Dermis microvascular lymphatic vessel endothelial cell (primary cell): Measurements from ENCODE around the gene SIGLEC9. TPM values are rescaled to one million over a fixed set of nuclear protein-coding genes. Genes with fewer than 3 reads are reported as not detected.

ENCODE experiments used
- DNase-seq, 2 donors: peaks; one replicate each; pipeline versions ENCODE4 v3.0.0 to v3.0.0-alpha.2; 2010; ENCODE audit warnings: low read depth in 2 of 2
- total RNA-seq: library from RNA; depleted of rRNA; stranded (reverse); fragments of >200 nt; gene quantifications from 2 replicates; pipeline ENCODE4 v1.2.1, GENCODE V29; 2014

The SIGLEC9 gene
- total RNA-seq, 1 donor from 2014 or later: 0.26 TPM

DNA sequence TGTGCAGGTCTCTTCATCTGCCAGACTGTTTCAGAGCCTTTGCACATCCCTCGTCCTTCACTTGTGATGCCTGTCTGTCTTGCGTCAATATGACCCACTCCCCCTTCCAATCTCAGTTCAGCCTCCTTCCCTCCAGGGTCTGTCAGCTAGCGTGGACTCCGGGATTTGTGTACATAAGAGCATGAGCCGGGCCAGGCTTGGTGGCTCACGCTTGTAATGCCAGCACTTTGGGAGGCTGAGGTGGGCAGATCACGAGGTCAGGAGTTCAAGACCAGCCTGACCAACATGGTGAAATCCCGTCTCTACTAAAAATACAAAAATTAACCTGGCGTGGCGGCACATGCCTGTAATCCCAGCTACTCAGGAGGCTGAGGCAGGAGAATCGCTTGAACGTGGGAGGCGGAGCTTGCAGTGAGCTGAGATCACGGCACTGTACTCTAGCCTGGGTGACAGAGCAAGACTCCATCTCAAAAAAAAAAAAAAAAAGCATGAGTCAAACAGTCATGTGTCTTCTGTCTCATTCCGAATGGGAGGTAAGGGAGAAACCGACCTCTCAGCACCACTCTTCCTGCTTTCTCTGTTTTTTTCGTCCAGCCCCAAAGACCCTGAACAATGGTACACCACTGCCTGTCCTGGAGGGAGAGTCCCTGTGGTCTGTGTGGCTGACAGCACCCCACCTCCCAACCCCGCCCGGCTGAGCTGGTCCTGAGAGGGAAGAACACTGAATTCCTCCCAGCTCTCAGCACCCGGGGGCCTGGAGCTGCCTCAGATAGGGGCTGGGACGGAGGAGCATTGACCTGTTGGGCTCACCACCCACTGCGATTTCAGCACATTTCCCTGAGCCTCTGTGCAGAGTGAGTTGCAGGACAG is 2.4 kb upstream of the SIGLEC9 start:
- peak in 1 of 2 donors; percentile 12 for DNase-seq

DNA sequence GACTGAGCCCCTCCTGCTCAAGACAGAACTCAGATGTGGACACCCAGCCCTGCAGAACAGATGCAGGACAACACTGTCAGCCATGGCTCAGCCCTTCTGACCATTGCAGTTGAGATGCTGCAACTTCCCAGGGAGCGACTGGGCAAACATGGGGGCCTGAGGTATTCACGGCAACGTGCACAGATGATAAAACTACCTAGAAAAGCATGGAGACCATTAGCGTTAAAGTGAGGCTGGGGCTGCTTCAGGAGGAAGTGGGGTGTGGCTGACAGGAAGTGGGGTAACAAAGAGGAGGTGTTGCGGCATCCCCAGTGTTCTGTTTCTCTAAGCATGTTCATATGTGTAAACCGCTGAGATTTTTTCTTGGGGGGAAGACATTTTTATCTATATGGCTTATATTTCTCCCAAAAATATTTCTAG is 1.3 kb upstream of the SIGLEC9 start:
- DNase-seq: no peak

- DNase-seq: no peak
Measured at GRCh38 chr19:51123802-51124201, 904 bp upstream of the SIGLEC9 start.

DNA sequence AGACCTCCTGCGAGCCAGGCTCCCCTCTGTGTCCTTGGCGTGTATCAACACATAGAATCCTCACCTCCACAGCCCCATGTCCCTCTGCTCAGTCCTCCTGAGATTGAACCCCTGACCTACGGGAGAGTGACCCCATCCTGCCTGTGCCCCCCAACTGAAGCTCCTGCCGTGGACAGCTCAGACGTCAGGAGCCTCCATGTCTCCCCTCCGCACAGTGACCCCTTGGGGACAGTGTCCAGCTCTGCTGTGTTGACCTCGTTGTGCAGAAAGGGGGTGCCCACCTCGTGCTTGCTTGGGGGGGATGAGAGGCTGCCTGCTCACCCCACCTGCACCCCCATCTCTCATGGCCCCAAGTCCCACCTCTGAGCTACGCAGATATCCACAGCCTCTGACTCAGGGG is 490 bp upstream of the SIGLEC9 start:
- no peak for DNase-seq

DNA sequence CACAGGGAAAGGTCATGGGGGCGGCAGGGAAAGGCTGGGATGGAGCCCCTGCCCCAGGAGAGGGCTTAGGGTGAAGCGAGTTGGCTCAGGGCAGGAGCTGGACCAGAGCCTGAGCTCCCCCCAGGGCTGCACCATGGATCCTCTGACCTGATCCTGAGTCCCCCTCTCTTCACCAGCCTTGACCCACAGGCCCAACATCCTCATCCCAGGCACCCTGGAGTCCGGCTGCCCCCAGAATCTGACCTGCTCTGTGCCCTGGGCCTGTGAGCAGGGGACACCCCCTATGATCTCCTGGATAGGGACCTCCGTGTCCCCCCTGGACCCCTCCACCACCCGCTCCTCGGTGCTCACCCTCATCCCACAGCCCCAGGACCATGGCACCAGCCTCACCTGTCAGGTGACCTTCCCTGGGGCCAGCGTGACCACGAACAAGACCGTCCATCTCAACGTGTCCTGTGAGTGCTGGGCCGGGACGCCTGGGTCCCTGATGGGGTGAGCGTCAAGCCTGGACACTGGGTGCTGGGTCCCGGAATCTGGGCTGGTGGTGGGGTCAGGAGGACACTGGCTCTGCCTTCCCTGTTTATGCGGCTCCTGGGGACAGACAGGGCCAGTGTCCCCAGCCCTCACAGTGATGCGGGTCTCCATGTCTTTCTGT is 842 bp downstream of the SIGLEC9 start:
- DNase-seq: no peak

DNA sequence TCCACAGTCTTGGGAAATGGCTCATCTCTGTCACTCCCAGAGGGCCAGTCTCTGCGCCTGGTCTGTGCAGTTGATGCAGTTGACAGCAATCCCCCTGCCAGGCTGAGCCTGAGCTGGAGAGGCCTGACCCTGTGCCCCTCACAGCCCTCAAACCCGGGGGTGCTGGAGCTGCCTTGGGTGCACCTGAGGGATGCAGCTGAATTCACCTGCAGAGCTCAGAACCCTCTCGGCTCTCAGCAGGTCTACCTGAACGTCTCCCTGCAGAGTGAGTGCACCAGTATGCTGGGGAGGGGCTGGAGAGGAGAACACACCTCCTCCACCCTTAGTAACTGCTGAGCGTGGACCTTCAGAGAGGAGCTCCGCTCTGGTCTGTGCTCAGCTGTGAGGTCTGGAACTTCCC is 2.3 kb downstream of the SIGLEC9 start:
- no peak for DNase-seq

- peak in 1 of 2 donors; percentile 72 for DNase-seq
Measured at GRCh38 chr19:51127755-51128154, 3.0 kb downstream of the SIGLEC9 start.

- no peak for DNase-seq
Measured at GRCh38 chr19:51128227-51128626, 3.5 kb downstream of the SIGLEC9 start.

DNA sequence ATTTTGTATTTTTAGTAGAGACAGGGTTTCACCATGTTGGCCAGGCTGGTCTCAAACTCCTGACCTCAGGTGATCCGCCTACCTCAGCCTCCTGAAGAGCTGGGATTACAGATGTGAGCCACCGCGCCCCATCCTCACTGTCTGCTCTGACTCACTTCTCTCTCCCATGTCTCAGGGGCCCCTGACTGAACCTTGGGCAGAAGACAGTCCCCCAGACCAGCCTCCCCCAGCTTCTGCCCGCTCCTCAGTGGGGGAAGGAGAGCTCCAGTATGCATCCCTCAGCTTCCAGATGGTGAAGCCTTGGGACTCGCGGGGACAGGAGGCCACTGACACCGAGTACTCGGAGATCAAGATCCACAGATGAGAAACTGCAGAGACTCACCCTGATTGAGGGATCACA is 5.0 kb downstream of the SIGLEC9 start:
- DNase-seq: no peak

GRCh38 chr19:51131780-51132680 is 7.3 kb downstream of the SIGLEC9 start:
- DNase-seq: peak in 1 of 2 donors; percentile 21

GRCh38 chr19:51135004-51135403 is 10.3 kb downstream of the SIGLEC9 start:
- no peak for DNase-seq

GRCh38 chr19:51135986-51136762 is 11.5 kb downstream of the SIGLEC9 start:
- DNase-seq: no peak

DNA sequence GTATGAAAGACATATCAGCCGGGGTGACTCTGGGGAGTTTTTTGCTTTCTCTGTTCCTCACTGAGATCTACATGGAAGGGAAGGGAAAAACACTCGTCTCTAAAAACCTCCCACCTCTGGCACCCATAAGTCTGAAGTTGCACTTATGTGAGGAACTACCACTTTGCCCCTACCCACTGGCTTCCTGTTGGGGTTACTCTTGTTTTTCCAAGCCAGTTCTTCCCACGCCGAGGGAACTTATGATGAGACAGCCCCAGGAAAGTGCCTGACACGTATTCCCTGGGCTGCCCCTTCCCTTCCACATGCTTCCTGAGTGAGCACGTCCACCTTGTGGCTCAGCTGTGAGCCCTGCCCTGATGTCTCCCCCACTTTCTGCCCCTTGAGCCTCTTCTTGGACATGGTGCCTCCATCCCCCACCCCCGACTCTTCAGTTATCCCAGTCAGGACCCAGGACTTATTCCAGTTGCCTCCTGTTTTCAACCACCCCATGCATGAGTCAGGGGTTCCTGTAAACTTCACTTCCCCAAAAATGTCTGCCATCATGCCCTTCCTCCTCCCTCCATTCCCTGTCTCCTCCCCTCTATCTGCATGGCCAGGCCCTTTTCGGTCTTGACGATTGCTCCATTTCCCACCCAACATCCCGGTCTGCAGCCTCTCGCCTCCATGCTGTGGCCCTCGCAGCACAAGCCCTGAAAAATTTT is 12.3 kb downstream of the SIGLEC9 start:
- DNase-seq: peak in 1 of 2 donors; percentile 25

- DNase-seq: no peak
Measured at GRCh38 chr19:51137792-51138425, 13.2 kb downstream of the SIGLEC9 start.

DNA sequence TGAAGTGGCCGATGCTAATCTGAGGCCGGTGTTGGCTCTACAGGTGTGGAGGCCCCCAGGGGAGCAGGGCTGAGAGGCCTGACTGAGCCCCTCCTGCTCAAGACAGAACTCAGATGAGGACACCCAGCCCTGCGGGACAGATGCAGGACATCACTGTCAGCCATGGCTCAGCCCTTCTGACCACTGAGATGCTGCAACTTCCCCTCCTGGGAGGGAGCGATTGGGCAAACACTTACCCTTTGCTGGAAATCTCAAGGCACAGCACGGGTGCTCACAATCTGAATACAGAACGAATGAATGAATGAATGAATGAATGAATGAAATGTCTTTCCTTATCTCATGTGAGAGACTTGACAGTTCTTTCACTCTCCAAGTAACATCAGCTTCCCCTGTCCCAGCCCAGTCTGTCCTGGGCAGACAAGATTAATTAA is 13.9 kb downstream of the SIGLEC9 start:
- DNase-seq: no peak

GRCh38 chr19:51139299-51140014 is 14.8 kb downstream of the SIGLEC9 start:
- DNase-seq: no peak

DNA sequence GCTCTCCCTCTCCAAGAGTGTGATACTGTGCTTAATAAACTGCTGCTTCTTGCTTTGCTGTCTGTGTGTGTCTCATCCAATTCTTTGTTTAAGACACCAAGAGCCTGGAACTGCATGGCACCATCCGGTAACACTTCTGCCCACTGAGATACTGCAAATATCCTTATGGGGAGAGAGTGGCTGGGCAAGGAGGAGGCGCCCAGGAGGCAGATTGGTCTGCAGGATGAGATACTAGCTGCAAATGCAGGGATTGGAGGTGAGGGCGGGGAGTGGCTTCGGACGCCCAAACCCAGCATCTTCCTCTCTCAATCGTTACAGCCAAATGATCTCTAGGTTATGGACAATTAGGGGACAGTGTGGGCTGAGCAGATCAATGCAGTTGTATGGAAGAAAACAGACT is 15.7 kb downstream of the SIGLEC9 start:
- no peak for DNase-seq

- DNase-seq: no peak
Measured at GRCh38 chr19:51141181-51141580, 16.5 kb downstream of the SIGLEC9 start.

- no peak for DNase-seq
Measured at GRCh38 chr19:51142119-51142518, 17.4 kb downstream of the SIGLEC9 start, which contains the start of gene SIGLEC7. SIGLEC7 (plus strand) TSS chr19:51142301; CDS start chr19:51142370, 69 bp downstream.
